ENCODE data around the gene MEI4.

Gene MEI4

GRCh38 chr6:77624515-77624914 lies 28.3 kb upstream of the MEI4 start:
- Histone ChIP-seq H3K36me3 (ENCODE audit: insufficient read depth, low read length) (no peaks in the 10 kb centered on the region), H3K27me3 (ENCODE audit: insufficient read depth, low read length) (no peaks in the 10 kb centered on the region), H2AFZ (ENCODE audit: low read length) (no peak overlapping the region), H3K79me2 (ENCODE audit: insufficient read depth, low read length) (no peaks in the 10 kb centered on the region), H3K9ac (ENCODE audit: low read length) (no peak overlapping the region), H3K4me3 (ENCODE audit: low read depth, low read length, poor library complexity, severe bottlenecking) (no peak overlapping the region), H3K9me2 (ENCODE audit: low read depth, low read length) (no peaks in the 10 kb centered on the region), H3F3A (ENCODE audit: insufficient read depth, low read length) (no peaks in the 10 kb centered on the region), H4K20me1 (ENCODE audit: insufficient read depth, low read length) (no peaks in the 10 kb centered on the region), H3K27ac (ENCODE audit: low read depth, low read length, poor library complexity, severe bottlenecking) (no peak overlapping the region), H3K9me3 (ENCODE audit: low read length) (no peaks in the 10 kb centered on the region), H3K4me1 (ENCODE audit: insufficient read depth, low read length, severe bottlenecking) (no peaks in the 10 kb centered on the region), H3K4me2 (ENCODE audit: low read length) (no peak overlapping the region)
- TF ChIP-seq EZH2 (IDR thresholded peaks at IDR 0.05; ENCODE audit: borderline replicate concordance, low read length) (no peak), CTCF (IDR thresholded peaks at IDR 0.05; ENCODE audit: low read length) (no peak)

GRCh38 chr6:77626426-77626825 lies 26.4 kb upstream of the MEI4 start:
- H3F3A ChIP-seq (ENCODE audit: insufficient read depth, low read length) = no peaks in the 10 kb centered on the region
- no peaks in the 10 kb centered on the region for H3K4me1 ChIP-seq (ENCODE audit: insufficient read depth, low read length, severe bottlenecking)
- no peak overlapping the region for H2AFZ ChIP-seq (ENCODE audit: low read length)
- no peaks in the 10 kb centered on the region for H3K79me2 ChIP-seq (ENCODE audit: insufficient read depth, low read length)
- no peak overlapping the region for H3K9ac ChIP-seq (ENCODE audit: low read length)
- H3K36me3 ChIP-seq (ENCODE audit: insufficient read depth, low read length) = no peaks in the 10 kb centered on the region
- H3K27me3 ChIP-seq (ENCODE audit: insufficient read depth, low read length) = no peaks in the 10 kb centered on the region
- no peaks in the 10 kb centered on the region for H4K20me1 ChIP-seq (ENCODE audit: insufficient read depth, low read length)
- no peak overlapping the region for H3K4me3 ChIP-seq (ENCODE audit: low read depth, low read length, poor library complexity, severe bottlenecking)
- H3K9me2 ChIP-seq (ENCODE audit: low read depth, low read length) = no peaks in the 10 kb centered on the region
- no peaks in the 10 kb centered on the region for H3K9me3 ChIP-seq (ENCODE audit: low read length)
- no peak overlapping the region for H3K4me2 ChIP-seq (ENCODE audit: low read length)
- H3K27ac ChIP-seq (ENCODE audit: low read depth, low read length, poor library complexity, severe bottlenecking) = no peak overlapping the region
- TF ChIP-seq EZH2 (IDR thresholded peaks at IDR 0.05; ENCODE audit: borderline replicate concordance, low read length) = no peak
- no peak for TF ChIP-seq CTCF (IDR thresholded peaks at IDR 0.05; ENCODE audit: low read length)

GRCh38 chr6:77630014-77630413 lies 22.8 kb upstream of the MEI4 start:
- H3K4me1 ChIP-seq (ENCODE audit: insufficient read depth, low read length, severe bottlenecking) = no peaks in the 10 kb centered on the region
- H3K27ac ChIP-seq (ENCODE audit: low read depth, low read length, poor library complexity, severe bottlenecking) = no peak overlapping the region
- no peaks in the 10 kb centered on the region for H3F3A ChIP-seq (ENCODE audit: insufficient read depth, low read length)
- H3K27me3 ChIP-seq (ENCODE audit: insufficient read depth, low read length) = no peaks in the 10 kb centered on the region
- no peak overlapping the region for H3K9ac ChIP-seq (ENCODE audit: low read length)
- H3K4me2 ChIP-seq (ENCODE audit: low read length) = no peak overlapping the region
- no peak overlapping the region for H2AFZ ChIP-seq (ENCODE audit: low read length)
- no peaks in the 10 kb centered on the region for H3K9me2 ChIP-seq (ENCODE audit: low read depth, low read length)
- H3K36me3 ChIP-seq (ENCODE audit: insufficient read depth, low read length) = no peaks in the 10 kb centered on the region
- no peaks in the 10 kb centered on the region for H3K9me3 ChIP-seq (ENCODE audit: low read length)
- H3K79me2 ChIP-seq (ENCODE audit: insufficient read depth, low read length) = no peaks in the 10 kb centered on the region
- no peaks in the 10 kb centered on the region for H4K20me1 ChIP-seq (ENCODE audit: insufficient read depth, low read length)
- no peak overlapping the region for H3K4me3 ChIP-seq (ENCODE audit: low read depth, low read length, poor library complexity, severe bottlenecking)
- TF ChIP-seq EZH2 (IDR thresholded peaks at IDR 0.05; ENCODE audit: borderline replicate concordance, low read length) (no peak), CTCF (IDR thresholded peaks at IDR 0.05; ENCODE audit: low read length) (no peak)

All from OCI-LY1 (cell line).